Gastroesophageal sphincter (tissue), 4 donors: ENCODE data around the gene GAP43. TPM values are rescaled to one million over a fixed set of nuclear protein-coding genes. Genes with fewer than 3 reads are reported as not detected.

Experiments
- ATAC-seq: fragments of 150-250 bp; one replicate; pipeline ENCODE4 v1.9.1; 2016; ENCODE audit warnings: mild to moderate bottlenecking, moderate library complexity
- H3K27ac ChIP-seq, 4 donors: fragments of 200-600 bp; sonication (generic) in 3 of 4; 1 replicate in 3 of 4; 2 replicates in 1 of 4; pipeline ENCODE4 v1.5.1; 2016 to 2019
- H3K27me3 ChIP-seq: fragments of 200-600 bp; sonication (generic); one replicate; pipeline ENCODE4 v1.5.1; 2019
- H3K36me3 ChIP-seq, 2 donors: fragments of 200-600 bp; sonication (generic); one replicate each; pipeline ENCODE4 v1.5.1; 2019; ENCODE audit warnings: control low read depth in 1 of 2
- H3K4me1 ChIP-seq, 3 donors: fragments of 200-600 bp; sonication (generic); 1 replicate in 2 of 3; 2 replicates in 1 of 3; pipeline ENCODE4 v1.5.1; 2016 to 2019; ENCODE audit warnings: control low read depth in 2 of 3
- H3K4me3 ChIP-seq, 2 donors: fragments of 200-600 bp; sonication (generic); one replicate each; pipeline ENCODE4 v1.5.1; 2019; ENCODE audit warnings: mild to moderate bottlenecking in 1 of 2, moderate library complexity in 1 of 2
- H3K9me3 ChIP-seq, 3 donors: fragments of 200-600 bp; sonication (generic); one replicate each; pipeline ENCODE4 v1.5.1; 2017 to 2019; ENCODE audit warnings: control low read depth in 2 of 3
- CTCF ChIP-seq, 4 experiments: fragments of 200-600 bp in 2 of 4; fragments of 450-650 bp in 2 of 4; sonication (generic) in 1 of 4; IDR thresholded peaks; one replicate each; pipeline ENCODE4 v1.5.1; 2017 to 2019; ENCODE audit warnings: antibody characterized with exemption in 4 of 4, mild to moderate bottlenecking in 2 of 4, moderate library complexity in 2 of 4
- EP300 ChIP-seq: sonication (generic); formaldehyde crosslinking; IDR thresholded peaks from one replicate; pipeline ENCODE4 v1.6.1; 2017; ENCODE audit warnings: antibody characterized with exemption, mild to moderate bottlenecking
- POLR2A ChIP-seq, 2 donors: fragments of 450-650 bp; IDR thresholded peaks; one replicate each; pipeline ENCODE4 v1.6.1; 2017; ENCODE audit warnings: antibody characterized with exemption in 2 of 2, mild to moderate bottlenecking in 2 of 2, moderate library complexity in 1 of 2
- POLR2AphosphoS5 ChIP-seq: sonication (generic); formaldehyde crosslinking; IDR thresholded peaks from one replicate; pipeline ENCODE4 v1.6.1; 2017; ENCODE audit warnings: antibody characterized with exemption
- WGBS, 2 donors: methylation state at CpG; one replicate each; pipeline ENCODE4 v1.1.5; 2018; ENCODE audit warnings: low coverage in 1 of 2; 5-methylcytosine and 5-hydroxymethylcytosine counted together
- total RNA-seq, 4 donors: library from RNA; depleted of rRNA; stranded (reverse); fragments of >200 nt; gene quantifications; one replicate each; pipeline ENCODE4 v1.1.0, GENCODE V29; 2016

The GAP43 gene
- total RNA-seq, 4 donors from 2014 or later = 0.47 to 2.7 (median 1.6) TPM

GRCh38 chr3:115685097-115685496 is 61.8 kb downstream of the GAP43 start:
- Histone ChIP-seq H3K27me3 (no peaks in the 10 kb centered on the region), H3K9me3 (no peaks in the 10 kb centered on the region), H3K36me3 (no peaks in the 10 kb centered on the region), H3K4me1 (no peaks in the 10 kb centered on the region), H3K27ac (no peak overlapping the region), H3K4me3 (no peak overlapping the region)
- TF ChIP-seq POLR2AphosphoS5 (no peak), CTCF (IDR thresholded peaks at IDR 0.05) (no peak), POLR2A (IDR thresholded peaks at IDR 0.05) (no peak)
- no peak for ATAC-seq

GRCh38 chr3:115687721-115688120 is 64.4 kb downstream of the GAP43 start:
- WGBS, 2 donors = 70 to 78% methylated on average over 6 of the region's 6 CpGs
- H3K27ac ChIP-seq = no peak overlapping the region
- H3K4me3 ChIP-seq = no peak overlapping the region
- ATAC-seq = no peak
- TF ChIP-seq CTCF (IDR thresholded peaks at IDR 0.05) (no peak), POLR2A (IDR thresholded peaks at IDR 0.05) (no peak), POLR2AphosphoS5 (no peak), EP300 (no peak)
- H3K9me3 ChIP-seq = no peaks in the 10 kb centered on the region
- H3K36me3 ChIP-seq = no peaks in the 10 kb centered on the region
- no peaks in the 10 kb centered on the region for H3K27me3 ChIP-seq
- H3K4me1 ChIP-seq = peaks cover 0 to 2% (median 0%) of the 10 kb centered on the region in 3 donors

- peaks cover 0 to 9% (median 0%) of the 10 kb centered on the region in 3 donors for H3K4me1 ChIP-seq
- no peaks in the 10 kb centered on the region for H3K27me3 ChIP-seq
- WGBS, 2 donors = 94 to 96% methylated on average over 7 of the region's 7 CpGs
- no peaks in the 10 kb centered on the region for H3K36me3 ChIP-seq
- TF ChIP-seq POLR2AphosphoS5 (no peak), POLR2A (IDR thresholded peaks at IDR 0.05) (no peak), EP300 (no peak), CTCF (IDR thresholded peaks at IDR 0.05) (no peak)
- H3K27ac ChIP-seq = no peak overlapping the region
- no peaks in the 10 kb centered on the region for H3K9me3 ChIP-seq
- no peak for ATAC-seq
- H3K4me3 ChIP-seq = no peak overlapping the region
These were observed 65.1 kb downstream of the GAP43 start for GRCh38 chr3:115688418-115688817.

GRCh38 chr3:115689928-115690327 is 66.6 kb downstream of the GAP43 start:
- TF ChIP-seq CTCF (IDR thresholded peaks at IDR 0.05) = no peak
- no peak for TF ChIP-seq POLR2AphosphoS5
- Histone ChIP-seq H3K9me3 (no peaks in the 10 kb centered on the region), H3K4me1 (peaks cover 0 to 10% (median 0%) of the 10 kb centered on the region in 3 donors), H3K4me3 (no peak overlapping the region), H3K27ac (no peak overlapping the region), H3K36me3 (no peaks in the 10 kb centered on the region), H3K27me3 (no peaks in the 10 kb centered on the region)
- WGBS, 2 donors = 96 to 100% methylated on average over 2 to 4 of the region's 5 CpGs
- no peak for ATAC-seq

GRCh38 chr3:115691964-115692363 is 68.7 kb downstream of the GAP43 start:
- H3K27ac ChIP-seq = no peak overlapping the region
- no peaks in the 10 kb centered on the region for H3K27me3 ChIP-seq
- TF ChIP-seq POLR2A (IDR thresholded peaks at IDR 0.05) = no peak
- ATAC-seq = peak; percentile 35
- WGBS, 2 donors = 69 to 82% methylated on average over 4 of the region's 4 CpGs
- no peaks in the 10 kb centered on the region for H3K36me3 ChIP-seq
- H3K9me3 ChIP-seq = no peaks in the 10 kb centered on the region
- H3K4me1 ChIP-seq = peaks cover 0 to 10% (median 0%) of the 10 kb centered on the region in 3 donors
- no peak overlapping the region for H3K4me3 ChIP-seq
